HG02938 (cell line): ENCODE measurements around the gene SLC2A4RG.
"Not testable (repeated sequence)": the region's sequence is repeated elsewhere in the genome, so short reads cannot be mapped to it uniquely, and the experiment has no call there.

Experiments
- ATAC-seq: cut with Tn5 transposase; IDR thresholded peaks from one replicate; pipeline ENCODE4 v1.9.1; 2021; ENCODE audit warnings: mild to moderate bottlenecking, moderate library complexity; ENCODE audit not compliant: unreplicated experiment

Gene SLC2A4RG

DNA sequence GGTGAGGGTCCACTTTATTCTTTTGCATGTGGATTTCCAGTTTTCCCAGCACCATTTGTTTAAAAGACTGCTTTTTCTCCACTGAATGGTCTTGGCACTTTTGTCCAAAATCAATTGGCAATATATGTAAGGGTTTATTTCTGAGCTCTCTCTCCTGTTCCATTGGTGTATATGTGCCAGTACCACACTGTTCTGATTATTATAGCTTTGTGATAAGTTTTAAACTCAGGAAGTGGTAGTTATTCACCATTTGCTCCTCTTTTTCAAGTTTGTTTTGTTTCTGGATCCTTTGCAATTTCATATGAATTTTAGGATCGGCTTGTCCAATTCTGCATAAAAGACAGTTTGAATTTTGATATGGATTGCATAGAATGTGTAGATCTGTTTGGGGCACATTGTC is 27.4 kb upstream of the SLC2A4RG start:
- no peak for ATAC-seq

DNA sequence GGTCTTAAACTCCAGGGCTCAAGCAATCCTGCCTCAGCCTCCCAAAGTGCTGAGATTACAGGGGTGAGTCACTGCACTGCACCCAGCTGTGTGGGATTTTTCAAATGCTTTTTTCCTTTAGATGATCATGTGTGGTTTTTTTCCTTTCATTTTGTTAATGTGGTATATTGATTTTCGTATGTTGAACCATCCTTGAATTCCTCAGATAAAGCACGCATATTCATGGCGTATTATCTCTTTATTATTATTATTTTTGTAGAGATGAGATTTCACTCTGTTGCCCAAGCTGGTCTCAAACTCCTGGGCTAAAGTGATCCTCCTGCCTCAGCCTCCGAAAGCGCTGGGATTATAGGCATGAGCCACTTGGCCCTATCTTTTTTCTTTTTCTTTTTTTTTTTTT is 24.7 kb upstream of the SLC2A4RG start:
- no peak for ATAC-seq

DNA sequence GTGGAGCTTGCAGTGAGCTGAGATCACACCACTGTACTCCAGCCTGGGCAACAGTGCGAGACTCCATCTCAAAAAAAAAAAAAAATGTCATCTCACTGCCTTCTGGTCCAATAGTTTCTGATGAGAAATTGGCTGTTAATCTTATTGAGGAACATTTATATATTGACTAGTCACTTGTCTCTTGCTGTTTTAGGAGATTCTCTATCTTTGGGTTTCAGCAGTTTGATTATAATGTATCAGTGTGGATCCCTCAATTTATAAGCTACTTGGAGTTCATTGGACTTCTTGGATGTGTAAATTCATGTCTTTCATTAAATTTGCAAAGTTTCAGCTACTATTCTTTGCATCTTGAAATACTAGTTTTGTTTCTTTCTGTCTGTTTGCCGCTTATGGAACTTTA is 20.6 kb upstream of the SLC2A4RG start:
- ATAC-seq, result no peak

DNA sequence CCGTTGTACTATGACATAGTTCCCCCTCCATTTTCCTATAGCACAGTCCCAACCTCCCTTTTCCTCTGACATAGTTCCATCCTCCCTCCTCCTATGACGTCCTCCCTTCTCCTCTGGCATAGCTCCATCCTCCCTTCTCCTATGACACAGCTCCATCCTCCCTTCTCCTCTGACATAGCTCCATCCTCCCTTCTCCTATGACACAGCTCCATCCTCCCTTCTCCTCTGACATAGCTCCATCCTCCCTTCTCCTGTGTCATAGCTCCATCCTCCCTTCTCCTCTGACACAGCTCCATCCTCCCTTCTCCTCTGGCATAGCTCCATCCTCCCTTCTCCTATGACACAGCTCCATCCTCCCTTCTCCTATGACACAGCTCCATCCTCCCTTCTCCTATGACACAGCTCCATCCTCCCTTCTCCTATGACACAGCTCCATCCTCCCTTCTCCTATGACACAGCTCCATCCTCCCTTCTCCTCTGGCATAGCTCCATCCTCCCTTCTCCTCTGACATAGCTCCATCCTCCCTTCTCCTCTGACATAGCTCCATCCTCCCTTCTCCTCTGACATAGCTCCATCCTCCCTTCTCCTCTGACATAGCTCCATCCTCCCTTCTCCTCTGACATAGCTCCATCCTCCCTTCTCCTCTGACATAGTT is 16.5 kb upstream of the SLC2A4RG start:
- not testable (repeated sequence) for ATAC-seq

DNA sequence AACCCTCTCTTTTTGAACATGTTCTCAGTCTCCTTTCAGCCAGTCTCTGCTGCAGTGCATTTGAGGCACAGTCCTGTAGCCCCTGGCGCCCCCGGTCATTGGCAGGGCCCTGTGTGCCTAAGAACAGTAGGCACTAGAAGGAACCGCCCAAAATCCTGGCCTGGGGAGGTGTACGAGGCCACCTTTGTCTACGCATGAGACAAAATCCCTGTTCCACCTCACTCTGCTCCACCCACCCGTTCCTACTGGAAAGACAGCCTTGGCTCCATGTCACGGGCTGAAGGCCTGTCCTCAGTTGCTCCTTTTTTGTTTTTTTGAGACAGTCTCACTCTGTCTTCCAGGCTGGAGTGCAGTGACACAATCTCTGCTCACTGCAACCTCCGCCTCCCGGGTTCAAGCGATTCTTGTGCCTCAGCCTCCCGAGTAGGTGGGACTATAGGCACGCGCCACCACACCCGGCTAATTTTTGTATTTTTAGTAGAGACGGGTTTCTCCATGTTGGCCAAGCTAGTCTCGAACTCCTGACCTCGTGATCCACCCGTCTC is 9.3 kb upstream of the SLC2A4RG start:
- not testable (repeated sequence) for ATAC-seq

DNA sequence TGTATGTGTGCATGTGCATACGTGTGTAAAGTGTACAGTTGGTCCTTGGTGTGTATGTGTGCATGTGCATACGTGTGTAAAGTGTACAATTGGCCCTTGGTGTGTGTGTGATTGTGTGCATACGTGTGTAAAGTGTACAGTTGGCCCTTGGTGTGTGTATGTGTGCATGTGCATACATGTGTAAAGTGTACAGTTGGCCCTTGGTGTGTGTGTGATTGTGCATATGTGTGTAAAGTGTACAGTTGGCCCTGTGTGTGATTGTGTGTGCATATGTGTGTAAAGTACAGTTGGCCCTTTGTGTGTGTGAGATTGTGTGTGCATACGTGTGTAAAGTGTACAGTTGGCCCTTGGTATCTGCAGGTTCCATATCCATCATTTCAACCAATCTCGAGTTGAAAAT is 8.2 kb upstream of the SLC2A4RG start:
- no peak for ATAC-seq

DNA sequence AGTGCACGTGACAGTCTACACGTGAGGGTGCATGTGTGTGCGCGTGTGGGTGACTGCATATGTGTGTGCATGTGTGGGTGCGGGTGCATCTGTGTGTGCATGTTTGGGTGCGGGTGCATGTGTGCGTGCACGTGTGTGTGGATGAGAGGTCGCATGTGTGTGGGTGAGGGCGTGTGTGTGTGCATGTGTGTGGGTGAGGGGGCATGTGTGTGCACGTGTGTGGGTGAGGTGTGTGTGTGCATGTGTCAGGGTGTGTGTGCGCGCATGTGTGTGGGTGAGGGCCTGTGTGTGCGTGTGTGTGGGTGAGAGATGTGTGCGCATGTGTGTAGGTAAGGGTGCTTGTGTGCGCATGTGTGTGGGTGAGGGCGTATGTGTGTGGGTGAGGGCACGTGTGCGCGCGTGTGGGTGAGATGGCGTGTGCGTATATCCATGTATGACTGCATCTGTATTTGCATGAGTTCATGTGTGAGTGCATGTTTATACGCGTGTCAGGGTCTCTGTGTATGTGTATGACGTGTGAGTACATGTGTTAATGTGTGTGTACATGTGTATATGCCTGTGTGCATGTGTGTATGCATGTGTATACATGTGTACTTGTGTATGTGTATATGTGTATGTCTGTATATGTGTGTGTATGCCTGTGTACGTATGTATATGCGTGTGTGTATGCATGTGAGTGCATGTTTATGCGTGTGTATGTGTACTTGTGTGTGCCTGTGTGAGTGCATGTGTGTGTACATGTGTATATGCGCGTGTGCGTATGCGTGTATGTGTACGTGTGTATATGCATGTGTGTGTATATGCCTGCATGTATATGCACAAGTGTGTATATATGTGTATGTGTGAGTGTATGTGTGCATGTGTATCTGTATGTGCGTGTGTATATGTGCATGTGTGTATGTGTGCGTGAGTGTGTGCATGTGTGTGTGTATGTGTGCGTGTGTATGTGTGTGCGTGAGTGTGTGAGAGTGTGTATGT is 7.2 kb upstream of the SLC2A4RG start:
- ATAC-seq, result no peak

DNA sequence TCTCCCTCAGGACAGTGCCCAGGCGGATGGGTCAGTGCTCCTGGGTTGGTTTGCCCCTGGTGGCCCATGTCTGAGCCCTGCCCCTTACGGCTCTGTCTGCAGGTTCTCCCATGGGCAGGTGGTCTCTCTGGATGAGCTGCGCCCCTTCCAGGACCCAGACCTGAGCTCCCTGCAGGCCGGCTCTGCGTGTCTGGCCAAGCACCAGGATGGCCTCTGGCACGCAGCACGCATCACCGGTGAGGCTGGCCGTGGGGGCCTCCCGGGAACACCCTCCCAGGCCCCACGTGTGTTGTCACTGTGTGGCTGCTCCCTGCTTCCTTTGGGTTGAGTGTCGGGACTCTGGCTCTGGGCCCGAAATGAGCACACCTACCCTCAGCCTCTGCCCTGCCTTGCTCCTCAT is 6.5 kb upstream of the SLC2A4RG start:
- ATAC-seq, result no peak

DNA sequence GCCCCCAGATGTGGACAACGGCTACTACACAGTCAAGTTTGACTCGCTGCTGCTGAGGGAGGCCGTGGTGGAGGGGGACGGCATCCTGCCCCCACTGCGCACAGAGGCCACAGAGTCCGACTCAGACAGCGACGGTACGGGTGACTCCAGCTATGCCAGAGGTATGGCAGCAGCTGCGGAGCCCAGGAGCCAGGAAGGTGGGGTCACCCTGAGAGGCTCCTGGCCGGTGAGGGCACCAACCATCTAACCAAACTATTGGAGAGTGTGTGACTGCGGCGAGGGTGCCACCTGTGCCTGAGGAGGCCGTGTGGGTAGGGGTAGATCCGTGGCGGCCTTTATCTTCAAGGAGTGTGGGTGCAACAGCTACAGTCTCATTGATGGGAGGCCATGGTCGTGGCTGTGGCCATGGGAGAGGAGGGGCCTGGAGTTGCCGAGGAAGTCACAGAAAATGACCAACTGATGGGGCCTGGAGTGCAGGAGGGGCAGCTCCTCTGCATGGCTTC is 5.9 kb upstream of the SLC2A4RG start:
- ATAC-seq, result no peak

DNA sequence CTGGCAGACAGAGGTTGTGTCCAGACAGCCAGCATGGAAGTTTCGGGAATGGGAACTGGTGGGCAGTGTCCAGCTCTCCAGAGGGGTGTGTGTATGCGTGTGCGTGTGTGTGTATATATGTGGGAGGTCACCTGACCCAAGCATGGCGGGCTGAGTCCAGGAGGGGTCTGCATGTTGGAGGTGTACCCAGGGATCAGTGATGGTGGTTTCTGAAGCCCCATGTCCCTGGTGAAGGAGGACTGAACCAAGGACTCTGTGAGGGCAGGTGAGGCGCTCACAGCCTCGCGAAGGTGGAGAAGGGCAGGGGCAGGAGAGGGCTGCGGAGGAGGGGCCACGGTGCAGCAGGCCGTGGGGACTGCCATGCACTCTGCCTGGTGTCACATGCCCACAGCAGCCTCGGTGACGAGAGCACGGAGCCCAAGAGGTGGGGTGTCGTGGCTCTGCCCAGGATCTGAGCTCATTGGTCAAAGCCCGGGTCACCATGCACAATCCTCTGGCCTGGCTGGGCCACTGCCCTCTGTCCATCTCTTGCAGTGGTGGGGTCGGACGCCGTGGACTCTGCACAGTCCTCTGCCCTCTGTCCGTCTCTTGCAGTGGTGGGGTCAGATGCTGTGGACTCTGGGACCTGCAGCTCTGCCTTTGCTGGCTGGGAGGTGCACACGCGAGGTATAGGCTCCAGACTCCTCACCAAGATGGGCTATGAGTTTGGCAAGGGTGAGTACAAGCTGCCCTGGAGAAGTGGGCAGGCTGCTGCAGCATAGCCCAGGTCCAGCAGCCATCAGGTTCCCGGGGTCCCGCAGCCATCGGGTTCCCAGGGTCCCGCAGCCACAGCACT is 5.2 kb upstream of the SLC2A4RG start:
- ATAC-seq, result no peak

DNA sequence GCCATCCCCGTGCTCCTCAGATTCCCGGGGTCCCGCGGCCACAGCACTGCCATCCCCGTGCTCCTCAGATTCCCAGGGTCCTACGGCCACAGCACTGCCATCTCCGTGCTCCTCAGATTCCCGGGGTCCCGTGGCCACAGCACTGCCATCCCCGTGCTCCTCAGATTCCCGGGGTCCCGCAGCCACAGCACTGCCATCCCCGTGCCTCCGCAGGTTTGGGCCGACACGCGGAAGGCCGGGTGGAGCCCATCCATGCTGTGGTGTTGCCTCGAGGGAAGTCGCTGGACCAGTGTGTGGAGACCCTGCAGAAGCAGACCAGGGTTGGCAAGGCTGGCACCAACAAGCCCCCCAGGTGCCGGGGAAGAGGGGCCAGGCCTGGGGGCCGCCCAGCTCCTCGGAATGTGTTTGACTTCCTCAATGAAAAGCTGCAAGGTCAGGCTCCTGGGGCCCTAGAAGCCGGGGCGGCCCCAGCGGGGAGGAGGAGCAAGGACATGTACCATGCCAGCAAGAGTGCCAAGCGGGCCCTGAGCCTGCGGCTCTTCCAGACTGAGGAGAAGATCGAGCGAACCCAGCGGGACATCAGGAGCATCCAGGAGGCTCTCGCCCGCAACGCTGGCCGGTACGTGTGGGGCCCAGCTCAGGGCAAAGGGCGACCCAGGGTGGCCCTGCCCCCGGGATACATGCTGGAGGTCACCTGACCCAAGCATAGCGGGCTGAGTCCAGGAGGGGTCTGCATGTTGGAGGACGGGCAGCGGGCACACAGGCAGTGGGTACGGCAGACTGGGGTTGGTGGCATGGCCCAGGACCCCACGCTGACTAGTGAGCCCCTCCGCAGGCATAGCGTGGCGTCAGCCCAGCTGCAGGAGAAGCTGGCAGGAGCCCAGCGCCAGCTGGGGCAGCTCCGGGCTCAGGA is 4.4 kb upstream of the SLC2A4RG start:
- ATAC-seq, result no peak

DNA sequence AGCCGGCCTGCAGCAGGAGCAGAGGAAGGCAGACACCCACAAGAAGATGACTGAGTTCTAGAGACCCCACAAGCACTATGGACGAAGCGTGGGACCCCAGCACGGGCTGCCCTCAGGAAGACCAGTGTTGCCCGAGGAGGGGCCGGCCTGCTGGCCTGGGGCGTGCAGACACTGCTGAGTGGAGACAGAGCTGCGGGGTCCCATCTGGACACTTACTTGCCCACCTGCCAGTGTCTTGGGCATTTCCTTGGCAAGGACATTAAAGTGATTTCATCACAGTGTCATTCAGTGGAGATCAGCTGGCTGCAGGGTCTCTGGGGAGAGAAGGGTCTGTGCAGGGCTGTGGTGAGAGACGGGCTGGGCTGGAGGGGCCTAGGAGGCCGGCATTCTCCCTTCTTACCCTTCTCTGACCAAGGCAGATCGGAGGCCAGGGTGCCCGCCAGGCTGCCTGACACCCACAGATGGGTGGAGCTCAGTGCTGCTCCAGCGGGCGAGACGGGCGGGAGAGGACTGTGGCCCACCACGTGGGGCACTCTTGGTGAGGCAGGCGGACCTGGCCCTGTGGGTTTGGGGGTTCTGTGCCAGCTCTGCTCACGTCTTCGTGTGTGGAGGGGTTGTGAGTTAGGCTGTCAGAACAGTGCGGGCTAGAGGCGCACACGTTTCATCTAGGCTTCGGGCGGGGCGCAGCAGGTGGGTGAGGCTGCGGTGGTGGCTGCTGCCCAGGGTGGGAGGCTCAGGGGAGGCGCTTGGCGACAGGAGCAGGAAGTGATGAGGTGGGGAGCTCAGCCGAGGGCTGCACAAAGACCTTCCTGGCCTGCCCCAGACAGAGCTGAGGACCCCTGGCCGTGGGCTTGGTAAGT is 3.5 kb upstream of the SLC2A4RG start, which contains the start of gene LIME1:
Gene LIME1, plus strand, starts transcription at position 806 of the 860 bp plus-strand sequence. CDS start 886 bp downstream, outside the sequence.
- no peak for ATAC-seq

DNA sequence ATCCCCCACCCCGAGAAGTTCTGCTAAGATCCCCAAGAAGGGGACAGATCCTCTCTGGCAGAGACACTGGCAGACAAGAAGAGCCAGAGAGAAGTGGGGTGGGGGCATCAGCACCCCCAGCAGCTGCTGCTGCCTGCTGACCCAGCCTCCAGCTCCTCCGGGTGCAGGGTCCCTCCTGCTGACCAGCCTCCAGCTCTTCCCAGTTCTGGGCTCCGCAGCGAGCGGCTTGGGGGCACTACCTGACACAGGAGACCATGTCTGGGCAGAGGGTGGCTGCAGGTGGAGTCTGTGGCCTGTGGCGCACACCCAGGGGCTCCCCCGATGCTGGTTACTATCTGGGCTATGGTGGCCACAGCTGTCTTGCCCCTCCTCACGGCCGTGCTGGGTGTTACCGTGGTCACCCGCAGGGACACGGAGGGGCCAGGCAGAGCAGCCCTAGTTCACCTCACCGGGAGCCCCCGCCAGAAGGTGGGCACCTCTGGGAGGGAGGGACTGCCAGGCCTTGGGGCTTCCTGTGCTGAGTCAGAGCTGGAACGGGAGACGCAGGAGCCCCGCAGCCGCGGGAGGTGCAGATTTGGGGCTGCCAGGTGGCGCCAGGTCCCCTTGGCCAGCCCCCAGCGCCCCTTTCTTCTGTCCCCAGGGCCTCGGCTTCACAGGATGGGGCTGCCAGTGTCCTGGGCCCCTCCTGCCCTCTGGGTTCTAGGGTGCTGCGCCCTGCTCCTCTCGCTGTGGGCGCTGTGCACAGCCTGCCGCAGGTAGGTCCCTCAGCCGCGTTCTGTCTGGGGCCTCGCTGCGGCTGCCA is 2.5 kb upstream of the SLC2A4RG start:
- no peak for ATAC-seq

DNA sequence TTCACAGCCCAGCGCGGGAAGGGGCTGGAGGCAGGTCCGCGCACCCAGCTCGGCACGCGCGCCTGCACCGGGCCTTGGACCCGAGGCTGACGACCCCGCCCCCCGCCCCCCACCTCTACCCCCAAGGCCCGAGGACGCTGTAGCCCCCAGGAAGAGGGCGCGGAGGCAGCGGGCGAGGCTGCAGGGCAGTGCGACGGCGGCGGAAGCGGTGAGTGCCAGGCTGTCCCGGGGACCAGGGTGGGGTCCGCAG is 2.0 kb upstream of the SLC2A4RG start:
- ATAC-seq, result no peak

DNA sequence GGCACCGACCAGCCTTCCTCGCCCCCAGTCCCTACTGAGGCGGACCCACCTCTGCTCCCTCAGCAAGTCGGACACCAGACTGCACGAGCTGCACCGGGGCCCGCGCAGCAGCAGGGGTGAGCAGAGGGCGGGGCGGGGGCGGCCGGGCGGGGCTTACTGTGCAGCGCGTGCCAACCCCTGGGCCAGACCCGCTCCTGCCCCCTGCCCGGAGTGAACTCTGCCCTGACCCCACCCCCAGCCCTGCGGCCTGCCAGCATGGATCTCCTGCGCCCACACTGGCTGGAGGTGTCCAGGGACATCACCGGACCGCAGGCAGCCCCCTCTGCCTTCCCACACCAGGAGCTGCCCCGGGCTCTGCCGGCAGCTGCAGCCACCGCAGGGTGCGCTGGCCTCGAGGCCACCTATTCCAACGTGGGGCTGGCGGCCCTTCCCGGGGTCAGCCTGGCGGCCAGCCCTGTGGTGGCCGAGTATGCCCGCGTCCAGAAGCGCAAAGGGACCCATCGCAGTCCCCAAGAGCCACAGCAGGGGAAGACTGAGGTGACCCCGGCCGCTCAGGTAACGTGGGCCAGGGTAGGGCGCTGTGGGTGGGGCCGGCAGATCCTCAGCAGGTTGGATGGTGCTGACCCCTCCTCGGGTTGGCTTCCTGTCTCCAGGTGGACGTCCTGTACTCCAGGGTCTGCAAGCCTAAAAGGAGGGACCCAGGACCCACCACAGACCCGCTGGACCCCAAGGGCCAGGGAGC is 1.5 kb upstream of the SLC2A4RG start:
- ATAC-seq, result no peak

DNA sequence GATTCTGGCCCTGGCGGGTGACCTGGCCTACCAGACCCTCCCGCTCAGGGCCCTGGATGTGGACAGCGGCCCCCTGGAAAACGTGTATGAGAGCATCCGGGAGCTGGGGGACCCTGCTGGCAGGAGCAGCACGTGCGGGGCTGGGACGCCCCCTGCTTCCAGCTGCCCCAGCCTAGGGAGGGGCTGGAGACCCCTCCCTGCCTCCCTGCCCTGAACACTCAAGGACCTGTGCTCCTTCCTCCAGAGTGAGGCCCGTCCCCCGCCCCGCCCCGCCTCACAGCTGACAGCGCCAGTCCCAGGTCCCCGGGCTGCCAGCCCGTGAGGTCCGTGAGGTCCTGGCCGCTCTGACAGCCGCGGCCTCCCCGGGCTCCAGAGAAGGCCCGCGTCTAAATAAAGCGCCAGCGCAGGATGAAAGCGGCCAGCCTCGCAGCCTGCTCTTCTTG is 868 bp upstream of the SLC2A4RG start:
- ATAC-seq, result no peak

DNA sequence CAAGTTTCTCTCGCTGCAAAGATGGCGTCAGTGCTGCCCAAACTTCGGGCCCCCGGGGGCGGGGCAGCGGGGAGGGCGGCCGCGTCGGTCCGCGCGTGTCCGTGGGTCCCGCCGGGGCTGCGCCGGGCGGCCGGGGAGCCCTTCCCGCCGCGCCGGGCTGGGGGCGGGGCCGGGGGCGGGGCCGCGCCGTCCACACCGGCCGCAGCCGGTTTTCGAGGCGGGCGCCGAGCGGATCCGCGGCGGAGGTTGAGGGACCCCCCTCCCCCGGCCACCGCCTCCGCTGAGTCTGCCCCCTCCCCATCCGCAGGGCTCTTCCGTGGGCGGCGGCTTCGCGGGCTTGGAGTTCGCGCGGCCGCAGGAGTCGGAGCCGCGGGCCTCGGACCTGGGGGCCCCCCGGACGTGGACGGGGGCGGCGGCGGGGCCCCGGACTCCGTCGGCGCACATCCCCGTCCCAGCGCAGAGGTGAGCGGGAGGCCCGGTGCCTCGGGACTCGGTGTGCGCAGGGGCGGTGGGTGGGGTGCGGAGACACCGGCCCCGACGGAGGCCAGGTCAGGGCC is 572 bp downstream of the SLC2A4RG start:
- no peak for ATAC-seq
